HUES64 (cell line): Measurements from ENCODE around the gene NECTIN1.
A peak's percentile ranks its signal among the peaks of the same experiment; 100 is the strongest.
"Not testable (repeated sequence)": the region's sequence is repeated elsewhere in the genome, so short reads cannot be mapped to it uniquely, and the experiment has no call there.

Experiments used
- H3K27ac ChIP-seq: 2 replicates; pipeline ENCODE4 v1.7.0; 2013; ENCODE audit warnings: low read depth, low read length, inconsistent platforms
- H3K27me3 ChIP-seq: 2 replicates; pipeline ENCODE4 v1.6.1; 2013; ENCODE audit warnings: mild to moderate bottlenecking, low read length; ENCODE audit not compliant: insufficient read depth
- H3K36me3 ChIP-seq: 2 replicates; pipeline ENCODE4 v1.6.1; 2013; ENCODE audit warnings: mild to moderate bottlenecking, low read length; ENCODE audit not compliant: insufficient read depth
- H3K4me1 ChIP-seq: 2 replicates; pipeline ENCODE4 v1.6.1; 2013; ENCODE audit warnings: mild to moderate bottlenecking, low read length, moderate library complexity; ENCODE audit not compliant: insufficient read depth
- H3K4me3 ChIP-seq: 2 replicates; pipeline ENCODE4 v1.5.1; 2013; ENCODE audit warnings: mild to moderate bottlenecking, low read length, moderate library complexity
- H3K9ac ChIP-seq: 2 replicates; pipeline ENCODE4 v1.6.1; 2013; ENCODE audit warnings: mild to moderate bottlenecking, low read depth, low read length
- H3K9me3 ChIP-seq: 2 replicates; pipeline ENCODE4 v1.6.1; 2013; ENCODE audit warnings: low read depth, low read length; ENCODE audit not compliant: insufficient read depth
- WGBS: fragments of 150-250, 120-280 bp; methylation state at CpG from one replicate; pipeline ENCODE4 v1.1.7; 2013; ENCODE audit warnings: missing lambda C conversion rate; 5-methylcytosine and 5-hydroxymethylcytosine counted together

The NECTIN1 gene

DNA sequence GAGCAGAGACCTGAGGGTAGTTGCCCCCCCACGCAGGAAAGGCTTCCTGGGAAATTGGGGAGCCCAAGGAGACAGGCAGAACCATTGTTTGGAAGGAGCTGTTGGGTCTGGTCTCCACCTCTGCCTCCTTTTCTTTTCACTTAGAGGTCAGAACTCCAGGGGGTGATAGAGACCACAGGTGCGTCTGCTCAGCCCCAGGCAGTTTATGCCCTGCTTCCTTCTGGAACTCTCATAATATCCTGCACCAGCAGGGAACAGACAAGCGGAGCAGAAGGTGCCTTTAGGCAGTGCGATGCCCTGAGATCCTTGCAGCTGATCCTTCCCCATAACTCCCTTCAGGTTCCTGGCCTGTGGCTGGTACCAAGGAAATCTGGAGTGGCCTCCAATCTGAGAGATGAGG is 120.2 kb downstream of the NECTIN1 start:
- no peak overlapping the region for H3K9ac ChIP-seq
- H3K4me3 ChIP-seq: no peak overlapping the region
- peaks cover 20% of the 10 kb centered on the region for H3K27me3 ChIP-seq
- peaks cover 19% of the 10 kb centered on the region for H3K4me1 ChIP-seq
- WGBS: 44% methylated on average over 4 of the region's 4 CpGs
- H3K9me3 ChIP-seq: no peaks in the 10 kb centered on the region
- H3K27ac ChIP-seq: no peak overlapping the region
- H3K36me3 ChIP-seq: no peaks in the 10 kb centered on the region

DNA sequence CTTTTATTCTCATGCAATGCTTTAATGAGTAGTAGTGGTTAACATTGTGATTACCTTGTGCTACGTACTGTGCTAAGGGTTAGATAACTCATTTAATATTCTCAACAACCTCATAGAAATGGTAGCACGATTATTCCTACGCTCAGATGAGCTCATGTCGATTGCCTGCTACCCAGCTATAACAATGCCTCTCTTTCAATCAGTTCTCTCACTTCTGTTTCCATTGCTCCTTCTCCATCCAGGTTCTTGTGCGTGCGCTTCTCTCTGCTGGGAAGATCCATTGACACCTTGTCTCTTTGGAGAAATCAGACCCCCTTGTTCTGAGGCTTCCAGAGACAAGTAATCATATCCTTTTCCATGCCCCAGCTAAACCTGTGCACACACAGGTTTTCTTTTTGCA is 120.8 kb downstream of the NECTIN1 start:
- Histone ChIP-seq H3K9ac (no peak overlapping the region), H3K27me3 (peaks cover 14% of the 10 kb centered on the region), H3K36me3 (no peaks in the 10 kb centered on the region), H3K4me3 (no peak overlapping the region), H3K9me3 (no peaks in the 10 kb centered on the region), H3K27ac (no peak overlapping the region), H3K4me1 (peaks cover 17% of the 10 kb centered on the region)
- WGBS: 87% methylated on average over 6 of the region's 6 CpGs

DNA sequence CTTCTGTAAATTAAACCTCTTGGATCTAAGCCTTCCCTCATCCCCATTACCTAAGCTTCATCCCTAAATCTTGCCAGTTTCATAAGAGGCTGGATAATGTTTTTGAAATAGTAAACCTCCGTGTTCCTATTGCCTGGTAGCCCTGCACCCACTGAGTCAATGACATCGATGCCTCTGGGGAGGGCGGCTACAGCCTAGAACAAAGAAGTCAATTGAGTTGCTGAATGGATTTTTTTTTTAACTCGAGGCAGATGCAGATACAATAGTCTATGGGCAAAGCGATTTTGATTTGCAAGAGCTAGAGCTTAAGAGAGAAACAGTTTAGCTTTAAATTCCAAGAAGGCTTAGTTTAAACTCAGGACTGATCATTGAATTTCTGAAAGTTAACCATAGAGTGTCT is 121.3 kb downstream of the NECTIN1 start:
- Histone ChIP-seq H3K27ac (no peak overlapping the region), H3K27me3 (peaks cover 14% of the 10 kb centered on the region), H3K4me1 (peaks cover 17% of the 10 kb centered on the region), H3K36me3 (no peaks in the 10 kb centered on the region), H3K9ac (no peak overlapping the region), H3K9me3 (no peaks in the 10 kb centered on the region), H3K4me3 (no peak overlapping the region)
- 13% methylated on average over 5 of the region's 5 CpGs for WGBS

DNA sequence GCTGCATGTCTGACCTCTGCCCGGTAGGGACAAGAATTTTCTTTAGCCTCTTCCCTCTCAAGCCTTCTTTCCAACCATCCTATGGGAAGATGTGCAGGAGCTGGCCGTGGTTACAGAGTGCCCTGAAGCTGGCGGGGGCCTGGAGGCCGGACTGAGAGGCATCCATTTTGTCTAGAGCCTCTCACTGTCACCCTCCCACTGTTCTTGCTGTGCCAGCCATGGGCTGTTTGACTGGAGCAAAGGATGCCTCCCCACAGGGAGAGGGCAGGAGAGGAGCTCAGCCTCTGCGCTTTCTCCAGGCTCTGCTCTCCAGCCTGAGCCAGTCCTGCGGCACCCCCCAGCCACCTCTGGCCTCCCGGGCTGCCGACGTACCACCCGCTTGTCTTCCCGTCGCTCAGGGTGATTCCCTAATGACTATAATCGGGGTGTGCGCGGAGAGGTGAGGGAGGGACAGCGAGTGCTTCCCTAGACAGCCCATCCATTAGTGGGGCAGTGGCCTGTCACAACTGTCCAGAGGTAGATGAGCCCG is 123.8 kb downstream of the NECTIN1 start:
- no peaks in the 10 kb centered on the region for H3K9me3 ChIP-seq
- peaks cover 14% of the 10 kb centered on the region for H3K27me3 ChIP-seq
- H3K9ac ChIP-seq: no peak overlapping the region
- H3K36me3 ChIP-seq: no peaks in the 10 kb centered on the region
- H3K4me3 ChIP-seq: no peak overlapping the region
- H3K27ac ChIP-seq: no peak overlapping the region
- 89% methylated on average over 17 of the region's 17 CpGs for WGBS
- H3K4me1 ChIP-seq: peaks cover 17% of the 10 kb centered on the region

DNA sequence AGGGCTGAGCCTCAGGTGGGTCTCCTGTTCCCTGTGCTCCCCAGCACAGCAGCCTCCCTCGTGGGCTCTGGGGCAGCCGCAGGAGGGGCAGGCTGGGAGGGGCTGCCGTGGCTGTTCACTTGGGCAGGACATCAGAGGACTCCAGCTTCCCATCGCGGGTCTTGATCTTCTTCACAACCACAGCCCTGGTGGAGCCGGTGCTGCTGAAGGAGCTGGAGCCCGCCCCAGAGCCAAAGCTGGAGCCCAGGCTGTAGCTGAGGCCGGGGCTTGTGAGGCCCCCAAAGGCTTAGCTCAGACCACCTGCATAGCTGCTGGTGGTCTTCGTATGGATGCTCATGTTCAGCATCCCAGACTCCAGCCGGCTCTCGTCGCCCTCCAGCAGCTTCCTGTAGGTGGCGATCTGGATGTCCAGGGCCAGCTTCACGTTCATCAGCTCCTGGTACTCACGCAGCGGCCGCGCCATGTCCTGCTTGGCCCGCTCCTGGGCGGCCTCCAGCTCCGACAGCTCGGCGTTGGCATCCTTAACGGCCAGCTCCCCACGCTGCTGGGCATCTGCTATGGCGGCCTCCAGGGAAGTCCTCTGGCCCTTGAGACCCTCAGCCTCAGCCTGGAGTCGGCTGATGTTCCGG is 126.1 kb downstream of the NECTIN1 start:
- Histone ChIP-seq H3K27ac (no peak overlapping the region), H3K9me3 (no peaks in the 10 kb centered on the region), H3K27me3 (peaks cover 6% of the 10 kb centered on the region), H3K9ac (no peak overlapping the region), H3K4me1 (peaks cover 8% of the 10 kb centered on the region), H3K36me3 (no peaks in the 10 kb centered on the region), H3K4me3 (no peak overlapping the region)
- WGBS: 87% methylated on average over 28 of the region's 28 CpGs

DNA sequence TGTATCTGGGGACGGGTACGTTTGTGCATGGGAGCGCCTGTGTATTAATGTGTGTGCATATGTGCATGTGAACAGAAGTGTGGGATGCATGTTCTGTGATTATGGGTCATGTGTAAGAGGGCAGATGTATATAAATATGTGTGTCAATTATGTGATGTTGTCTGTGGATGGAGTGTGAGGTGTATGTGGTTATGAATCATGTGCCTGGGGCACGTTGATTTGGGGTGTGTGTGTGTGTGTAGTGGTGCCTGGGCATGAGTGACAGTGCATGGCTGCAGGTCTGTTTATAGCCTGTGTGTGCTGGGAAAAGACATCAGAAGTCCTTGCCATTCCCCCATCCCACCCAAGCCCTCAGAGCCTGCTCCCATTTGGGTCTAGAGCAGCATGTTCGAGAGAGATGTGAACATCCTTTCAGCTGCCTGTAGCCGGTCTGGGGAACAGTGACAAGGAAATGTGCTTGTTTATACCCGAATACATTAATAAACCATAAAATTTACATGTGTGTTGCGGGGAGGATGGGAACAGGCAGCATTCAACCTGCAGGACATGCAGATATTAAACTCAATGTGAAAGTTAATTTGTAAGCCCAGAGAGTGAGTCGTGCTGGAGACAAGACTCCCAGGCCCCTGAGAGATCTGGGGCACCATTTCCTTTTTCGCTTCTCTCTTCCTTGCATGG is 129.0 kb downstream of the NECTIN1 start:
- H3K27me3 ChIP-seq: no peaks in the 10 kb centered on the region
- no peak overlapping the region for H3K27ac ChIP-seq
- WGBS: 85% methylated on average over 9 of the region's 10 CpGs
- H3K9me3 ChIP-seq: no peaks in the 10 kb centered on the region
- H3K36me3 ChIP-seq: no peaks in the 10 kb centered on the region
- H3K4me1 ChIP-seq: no peaks in the 10 kb centered on the region
- H3K4me3 ChIP-seq: no peak overlapping the region
- no peak overlapping the region for H3K9ac ChIP-seq

DNA sequence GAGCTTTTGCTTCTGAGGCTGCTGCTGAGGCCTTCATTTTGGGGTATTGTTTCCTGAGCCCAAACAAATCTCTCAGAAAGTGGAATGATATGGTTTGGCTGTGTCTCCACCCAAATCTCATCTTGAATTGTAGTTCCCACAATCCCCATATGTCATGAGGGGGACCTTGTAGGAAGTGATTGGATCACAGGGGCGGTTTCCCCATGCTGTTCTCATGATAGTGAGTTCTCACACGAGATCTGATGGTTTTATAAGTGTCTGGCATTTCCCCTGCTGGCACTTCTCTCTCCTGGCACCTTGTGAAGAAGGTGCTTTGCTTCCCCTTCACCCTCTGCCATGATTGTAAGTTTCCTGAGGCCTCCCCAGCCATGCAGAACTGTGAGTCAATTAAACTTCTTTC is 133.1 kb downstream of the NECTIN1 start:
- not testable (repeated sequence) for H3K36me3 ChIP-seq, H3K4me3 ChIP-seq, H3K27me3 ChIP-seq, H3K27ac ChIP-seq, H3K9me3 ChIP-seq, H3K9ac ChIP-seq, H3K4me1 ChIP-seq
- WGBS: 90% methylated on average over 2 of the region's 2 CpGs

DNA sequence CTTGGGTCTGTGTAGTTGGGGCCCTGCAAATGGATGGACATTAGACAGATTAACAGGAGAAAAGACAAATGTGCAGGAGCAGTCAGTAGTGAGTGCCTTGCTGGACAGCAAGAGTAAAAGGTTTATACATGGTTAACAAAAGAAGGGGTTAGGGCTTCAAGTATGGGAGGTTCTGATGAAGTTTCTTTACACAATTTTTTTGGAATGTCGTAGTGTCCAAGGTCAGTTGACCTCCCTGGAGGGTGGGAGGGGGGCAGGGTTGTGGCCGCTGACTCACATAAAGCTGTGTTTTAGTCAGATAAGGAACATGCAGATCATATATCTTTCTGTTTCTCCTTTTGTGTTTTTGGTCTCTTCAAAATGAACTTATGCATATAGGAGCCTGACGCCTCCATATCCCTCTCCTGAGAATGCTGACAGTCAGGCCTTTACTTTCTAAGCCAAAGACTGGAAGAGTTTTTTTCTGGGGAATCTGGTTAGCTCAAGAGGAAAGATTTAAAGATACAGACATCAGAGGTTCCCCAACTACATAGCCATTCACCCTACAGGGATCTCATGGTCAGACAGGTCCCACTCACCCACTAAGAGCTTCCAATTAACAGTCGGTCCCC is 134.3 kb downstream of the NECTIN1 start:
- Histone ChIP-seq H3K36me3 (no peaks in the 10 kb centered on the region), H3K27ac (no peak overlapping the region), H3K27me3 (no peaks in the 10 kb centered on the region), H3K4me1 (peaks cover 19% of the 10 kb centered on the region), H3K9ac (no peak overlapping the region), H3K4me3 (no peak overlapping the region), H3K9me3 (no peaks in the 10 kb centered on the region)
- WGBS: 87% methylated on average over 4 of the region's 4 CpGs

DNA sequence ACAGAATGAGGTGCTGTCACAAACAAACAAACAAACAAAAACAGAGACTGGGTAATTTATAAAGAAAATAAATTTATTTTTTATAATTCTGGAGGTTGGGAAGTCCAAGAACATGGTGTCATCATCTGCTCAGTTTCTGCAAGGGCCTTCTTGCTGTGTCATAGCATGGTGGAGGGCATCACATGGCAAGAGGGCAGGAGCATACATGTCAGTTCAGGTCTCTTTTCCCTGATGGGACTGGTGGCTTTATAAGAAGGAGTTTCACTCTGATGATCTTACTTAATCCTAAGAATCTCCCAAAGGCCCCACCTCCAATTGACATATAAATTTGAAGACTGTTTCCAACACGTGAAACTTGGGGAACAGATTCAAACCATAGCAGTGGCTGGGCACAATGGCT is 135.7 kb downstream of the NECTIN1 start:
- Histone ChIP-seq H3K36me3 (no peaks in the 10 kb centered on the region), H3K27ac (no peak overlapping the region), H3K4me1 (peaks cover 19% of the 10 kb centered on the region), H3K9ac (no peak overlapping the region), H3K27me3 (no peaks in the 10 kb centered on the region), H3K9me3 (no peaks in the 10 kb centered on the region), H3K4me3 (no peak overlapping the region)
- WGBS: 91% methylated on average over 1 of the region's 1 CpG

DNA sequence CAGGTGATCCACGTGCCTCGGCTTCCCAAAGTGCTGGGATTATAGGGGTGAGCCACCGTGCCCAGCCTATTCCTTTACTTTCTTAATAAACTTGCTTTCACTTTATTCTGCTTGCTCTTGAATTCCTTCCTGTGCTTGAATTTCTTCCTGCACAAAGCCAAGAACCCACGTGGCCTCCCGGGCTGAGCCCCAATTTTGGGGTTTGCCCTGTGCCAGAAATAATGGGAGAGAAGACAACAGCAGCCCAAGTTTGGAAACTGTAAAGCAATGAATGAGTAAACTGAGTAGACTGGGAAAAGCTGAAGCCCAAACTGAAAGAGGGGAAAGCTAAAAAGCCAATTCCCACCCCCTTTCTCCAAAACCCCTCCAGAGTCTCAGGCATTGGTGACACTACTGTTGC is 136.4 kb downstream of the NECTIN1 start:
- H3K9ac ChIP-seq: no peak overlapping the region
- no peaks in the 10 kb centered on the region for H3K9me3 ChIP-seq
- no peaks in the 10 kb centered on the region for H3K27me3 ChIP-seq
- peaks cover 19% of the 10 kb centered on the region for H3K4me1 ChIP-seq
- 96% methylated on average over 5 of the region's 5 CpGs for WGBS
- H3K27ac ChIP-seq: no peak overlapping the region
- H3K36me3 ChIP-seq: no peaks in the 10 kb centered on the region
- H3K4me3 ChIP-seq: no peak overlapping the region

DNA sequence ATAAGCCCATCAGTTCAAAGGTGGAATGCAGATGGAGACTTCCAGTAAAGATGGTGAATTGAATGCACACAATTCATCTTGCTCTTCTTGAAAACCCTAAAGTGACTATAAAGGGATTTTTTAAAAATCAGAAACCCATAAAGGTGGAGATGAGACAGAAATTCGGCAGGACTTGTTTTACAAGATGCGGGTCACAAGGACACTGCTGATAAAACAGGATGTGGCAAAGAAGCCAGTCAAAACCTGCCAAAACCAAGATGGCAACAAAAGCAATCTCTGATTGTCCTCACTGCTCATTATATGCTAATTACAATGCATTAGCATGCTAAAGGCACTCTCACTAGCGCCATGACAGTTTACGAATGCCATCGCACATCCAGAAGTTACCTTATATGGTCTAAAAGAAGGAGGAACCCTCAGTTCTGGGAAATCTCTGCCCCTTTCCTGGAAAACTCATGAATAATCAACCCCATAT is 137.1 kb downstream of the NECTIN1 start:
- no peak overlapping the region for H3K9ac ChIP-seq
- no peak overlapping the region for H3K4me3 ChIP-seq
- no peaks in the 10 kb centered on the region for H3K9me3 ChIP-seq
- H3K27me3 ChIP-seq: no peaks in the 10 kb centered on the region
- H3K36me3 ChIP-seq: no peaks in the 10 kb centered on the region
- WGBS: 83% methylated on average over 5 of the region's 5 CpGs
- H3K27ac ChIP-seq: peak overlapping the region; percentile 87; the same call in 1 of the 2 replicates
- peaks cover 19% of the 10 kb centered on the region for H3K4me1 ChIP-seq
